GM21526 (cell line): Measurements from ENCODE around the gene NUP43.
A peak's percentile ranks its signal among the peaks of the same experiment; 100 is the strongest.
"Not testable (repeated sequence)": the region's sequence is repeated elsewhere in the genome, so short reads cannot be mapped to it uniquely, and the experiment has no call there.

Source experiments
- ATAC-seq: cut with Tn5 transposase; IDR thresholded peaks from one replicate; pipeline ENCODE4 v1.9.1; 2021; ENCODE audit warnings: moderate library complexity; ENCODE audit not compliant: unreplicated experiment, low FRiP score

NUP43 gene

GRCh38 chr6:149746147-149746946 lies at the start of gene NUP43:
Gene NUP43, minus strand, starts transcription at chr6:149746529. Its CDS starts 34 bp downstream, at chr6:149746495.
- peak; percentile 55 for ATAC-seq

- no peak for ATAC-seq
Observed at GRCh38 chr6:149783551-149783950, 37.2 kb upstream of the NUP43 start.

- no peak for ATAC-seq
Observed at GRCh38 chr6:149782337-149782736, 36.0 kb upstream of the NUP43 start.

GRCh38 chr6:149781715-149782114 lies 35.4 kb upstream of the NUP43 start:
- ATAC-seq, result no peak

GRCh38 chr6:149779644-149779963 lies 33.3 kb upstream of the NUP43 start:
- no peak for ATAC-seq

- no peak for ATAC-seq
Observed at GRCh38 chr6:149777624-149778023, 31.3 kb upstream of the NUP43 start.

GRCh38 chr6:149771925-149772324 lies 25.6 kb upstream of the NUP43 start:
- ATAC-seq, result no peak

- ATAC-seq, result no peak
Observed at GRCh38 chr6:149771185-149771584, 24.9 kb upstream of the NUP43 start.

- ATAC-seq, result no peak
Observed at GRCh38 chr6:149769676-149770075, 23.3 kb upstream of the NUP43 start.

- no peak for ATAC-seq
Observed at GRCh38 chr6:149766156-149766769, 19.9 kb upstream of the NUP43 start.

- no peak for ATAC-seq
Observed at GRCh38 chr6:149763866-149764265, 17.5 kb upstream of the NUP43 start.

GRCh38 chr6:149761438-149761837 lies 15.1 kb upstream of the NUP43 start:
- peak; percentile 92 for ATAC-seq

GRCh38 chr6:149756261-149756636 lies 9.9 kb upstream of the NUP43 start:
- no peak for ATAC-seq

GRCh38 chr6:149755300-149756260 lies 9.3 kb upstream of the NUP43 start:
- ATAC-seq, result no peak

- no peak for ATAC-seq
Observed at GRCh38 chr6:149754548-149754947, 8.2 kb upstream of the NUP43 start.

GRCh38 chr6:149753374-149753637 lies 7.0 kb upstream of the NUP43 start:
- ATAC-seq, result not testable (repeated sequence)

- ATAC-seq, result no peak
Observed at GRCh38 chr6:149752600-149753373, 6.5 kb upstream of the NUP43 start.

- ATAC-seq, result not testable (repeated sequence)
Observed at GRCh38 chr6:149751920-149752319, 5.6 kb upstream of the NUP43 start.

- no peak for ATAC-seq
Observed at GRCh38 chr6:149751239-149751638, 4.9 kb upstream of the NUP43 start.

- peak; percentile 24 for ATAC-seq
Observed at GRCh38 chr6:149750136-149750609, 3.8 kb upstream of the NUP43 start.
